HG03571 (cell line): Measurements from ENCODE around the gene KCNQ1.
A peak's percentile ranks its signal among the peaks of the same experiment; 100 is the strongest.

Experiments used
- ATAC-seq: cut with Tn5 transposase; IDR thresholded peaks from one replicate; pipeline ENCODE4 v1.9.1; 2021; ENCODE audit not compliant: unreplicated experiment

KCNQ1 gene

GRCh38 chr11:2444821-2445745, at the start of gene KCNQ1:
TSS of gene KCNQ1 (plus strand) at chr11:2445008. CDS start at chr11:2445099, 91 bp downstream.
- no peak for ATAC-seq

- ATAC-seq, result no peak
Observed at GRCh38 chr11:2395211-2395730, 49.5 kb upstream of the KCNQ1 start.

GRCh38 chr11:2395856-2396255, 49.0 kb upstream of the KCNQ1 start:
- no peak for ATAC-seq

- no peak for ATAC-seq
Observed at GRCh38 chr11:2396471-2396870, 48.3 kb upstream of the KCNQ1 start.

DNA sequence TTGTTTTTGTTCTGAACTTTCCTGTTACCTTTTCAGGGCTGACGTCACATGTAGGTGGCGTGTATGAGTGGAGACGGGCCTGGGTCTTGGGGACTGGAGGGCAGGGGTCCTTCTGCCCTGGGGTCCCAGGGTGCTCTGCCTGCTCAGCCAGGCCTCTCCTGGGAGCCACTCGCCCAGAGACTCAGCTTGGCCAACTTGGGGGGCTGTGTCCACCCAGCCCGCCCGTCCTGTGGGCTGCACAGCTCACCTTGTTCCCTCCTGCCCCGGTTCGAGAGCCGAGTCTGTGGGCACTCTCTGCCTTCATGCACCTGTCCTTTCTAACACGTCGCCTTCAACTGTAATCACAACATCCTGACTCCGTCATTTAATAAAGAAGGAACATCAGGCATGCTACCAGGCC, 47.8 kb upstream of the KCNQ1 start:
- no peak for ATAC-seq

GRCh38 chr11:2398664-2399355, 46.0 kb upstream of the KCNQ1 start:
- ATAC-seq, result no peak

- peak; percentile 4 for ATAC-seq
Observed at GRCh38 chr11:2399488-2400068, 45.2 kb upstream of the KCNQ1 start.

DNA sequence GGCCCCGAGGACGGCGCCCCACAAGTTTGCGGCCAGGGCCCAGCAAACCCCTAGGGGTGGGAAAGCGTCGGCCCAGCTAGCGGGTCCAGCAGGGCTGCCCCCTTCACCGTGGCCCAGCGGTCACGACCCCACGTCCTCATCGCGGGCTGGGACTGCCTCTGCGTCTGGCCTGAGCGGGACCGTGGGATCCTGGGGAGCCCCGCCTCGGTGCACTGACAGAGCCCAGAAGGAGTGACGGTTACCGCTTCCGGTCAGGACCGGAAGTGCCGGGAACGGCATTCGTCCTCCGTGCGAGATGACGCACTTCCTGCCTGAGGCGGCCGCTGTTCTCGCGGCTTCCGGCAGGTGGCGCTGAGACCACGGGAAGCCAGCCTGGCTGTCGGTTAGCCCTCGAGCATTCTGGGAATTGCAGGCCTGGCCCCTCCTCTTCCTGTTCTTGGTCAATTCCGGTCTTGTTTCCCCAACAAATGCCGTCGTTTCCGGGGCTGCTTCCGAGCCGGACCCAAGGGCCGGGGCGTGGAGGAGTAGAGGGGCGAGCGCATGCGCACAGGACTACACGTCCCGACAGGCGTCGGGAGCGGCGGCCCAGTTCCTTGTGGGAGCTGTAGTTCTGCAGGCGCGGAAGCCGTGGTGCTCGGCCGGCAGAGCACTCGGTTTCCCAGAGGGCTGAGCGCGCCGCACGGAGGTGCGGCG, 44.6 kb upstream of the KCNQ1 start, which contains the start of gene TSSC4:
TSSC4 (plus strand) TSS at position 682 of the 693 bp plus-strand sequence. CDS start 1,884 bp downstream, outside the sequence.
- peak; percentile 74 for ATAC-seq

- ATAC-seq, result no peak
Observed at GRCh38 chr11:2400762-2401435, 43.9 kb upstream of the KCNQ1 start.

DNA sequence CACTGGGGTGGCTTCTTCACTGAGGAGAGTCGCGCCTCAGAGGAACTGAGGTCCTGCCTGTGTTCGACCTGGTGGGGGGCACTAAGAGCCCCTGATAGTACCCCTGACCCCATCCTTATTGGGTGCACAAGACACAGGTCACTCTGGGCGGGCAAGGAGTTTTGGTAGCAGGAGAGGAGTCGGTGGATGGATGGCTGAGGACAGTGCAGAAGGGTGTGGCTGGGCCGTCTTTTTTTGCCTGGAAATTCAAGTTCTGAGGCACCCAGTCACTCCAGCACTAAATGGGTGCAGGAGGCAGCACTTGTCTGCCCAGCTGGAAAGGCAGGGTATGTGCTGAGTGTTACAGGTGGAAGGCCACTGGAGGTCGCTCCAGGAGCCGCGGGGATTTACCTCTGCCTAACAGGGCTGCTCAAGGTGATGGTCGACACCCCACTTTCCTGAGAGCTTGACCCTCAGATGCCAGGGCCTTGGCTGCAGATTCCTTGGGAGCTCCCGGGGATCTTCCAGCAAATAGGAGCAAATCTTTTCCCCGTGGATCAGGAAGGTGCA, 43.3 kb upstream of the KCNQ1 start:
- ATAC-seq, result no peak

DNA sequence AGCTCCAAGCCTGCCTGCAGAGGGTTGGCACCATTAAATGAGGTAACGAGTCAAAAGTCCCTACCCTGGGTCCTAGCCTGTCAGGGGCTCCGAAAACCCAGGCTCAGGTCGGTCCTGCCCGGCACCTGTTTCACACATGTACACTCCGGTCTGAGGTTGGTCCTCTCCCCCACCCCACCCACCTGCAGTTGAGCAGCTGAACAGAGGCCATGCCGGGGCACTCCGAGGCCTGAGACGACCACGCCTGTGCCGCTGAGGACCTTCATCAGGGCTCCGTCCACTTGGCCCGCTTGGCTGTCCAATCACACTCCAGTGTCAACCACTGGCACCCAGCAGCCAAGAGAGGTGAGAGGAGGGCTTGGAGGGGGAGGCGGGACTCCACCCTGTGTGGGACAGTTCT, 42.7 kb upstream of the KCNQ1 start:
- ATAC-seq, result no peak

DNA sequence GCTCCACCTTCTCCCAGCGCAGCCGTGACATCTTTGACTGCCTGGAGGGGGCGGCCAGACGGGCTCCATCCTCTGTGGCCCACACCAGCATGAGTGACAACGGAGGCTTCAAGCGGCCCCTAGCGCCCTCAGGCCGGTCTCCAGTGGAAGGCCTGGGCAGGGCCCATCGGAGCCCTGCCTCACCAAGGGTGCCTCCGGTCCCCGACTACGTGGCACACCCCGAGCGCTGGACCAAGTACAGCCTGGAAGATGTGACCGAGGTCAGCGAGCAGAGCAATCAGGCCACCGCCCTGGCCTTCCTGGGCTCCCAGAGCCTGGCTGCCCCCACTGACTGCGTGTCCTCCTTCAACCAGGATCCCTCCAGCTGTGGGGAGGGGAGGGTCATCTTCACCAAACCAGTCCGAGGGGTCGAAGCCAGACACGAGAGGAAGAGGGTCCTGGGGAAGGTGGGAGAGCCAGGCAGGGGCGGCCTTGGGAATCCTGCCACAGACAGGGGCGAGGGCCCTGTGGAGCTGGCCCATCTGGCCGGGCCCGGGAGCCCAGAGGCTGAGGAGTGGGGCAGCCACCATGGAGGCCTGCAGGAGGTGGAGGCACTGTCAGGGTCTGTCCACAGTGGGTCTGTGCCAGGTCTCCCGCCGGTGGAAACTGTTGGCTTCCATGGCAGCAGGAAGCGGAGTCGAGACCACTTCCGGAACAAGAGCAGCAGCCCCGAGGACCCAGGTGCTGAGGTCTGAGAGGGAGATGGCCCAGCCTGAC, 41.7 kb upstream of the KCNQ1 start:
- ATAC-seq, result no peak

- ATAC-seq, result no peak
Observed at GRCh38 chr11:2404735-2405196, 40.0 kb upstream of the KCNQ1 start.

DNA sequence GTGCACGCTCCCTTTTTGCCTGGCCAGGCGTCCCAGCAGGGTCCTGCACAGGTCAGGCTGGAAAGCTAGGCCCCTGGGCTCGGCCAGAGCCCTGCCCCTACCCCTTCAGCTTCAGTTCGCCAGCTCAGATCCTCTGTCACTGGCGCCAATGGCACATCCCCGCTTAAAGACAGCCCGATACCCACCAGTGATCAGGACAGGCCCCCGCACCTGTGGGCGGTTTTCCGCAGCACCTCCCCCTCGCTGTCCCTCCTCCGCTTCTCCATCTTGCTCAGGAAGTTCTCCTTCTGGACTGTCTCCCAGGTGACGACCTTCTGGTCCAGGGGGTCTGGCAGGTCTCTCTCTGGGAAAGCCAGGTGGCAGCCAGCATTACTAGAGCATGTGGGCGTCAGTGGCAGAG, 38.4 kb upstream of the KCNQ1 start:
- ATAC-seq, result no peak

- no peak for ATAC-seq
Observed at GRCh38 chr11:2406878-2407410, 37.9 kb upstream of the KCNQ1 start.

GRCh38 chr11:2408671-2409070, 36.1 kb upstream of the KCNQ1 start:
- no peak for ATAC-seq

GRCh38 chr11:2409126-2409525, 35.7 kb upstream of the KCNQ1 start:
- no peak for ATAC-seq

DNA sequence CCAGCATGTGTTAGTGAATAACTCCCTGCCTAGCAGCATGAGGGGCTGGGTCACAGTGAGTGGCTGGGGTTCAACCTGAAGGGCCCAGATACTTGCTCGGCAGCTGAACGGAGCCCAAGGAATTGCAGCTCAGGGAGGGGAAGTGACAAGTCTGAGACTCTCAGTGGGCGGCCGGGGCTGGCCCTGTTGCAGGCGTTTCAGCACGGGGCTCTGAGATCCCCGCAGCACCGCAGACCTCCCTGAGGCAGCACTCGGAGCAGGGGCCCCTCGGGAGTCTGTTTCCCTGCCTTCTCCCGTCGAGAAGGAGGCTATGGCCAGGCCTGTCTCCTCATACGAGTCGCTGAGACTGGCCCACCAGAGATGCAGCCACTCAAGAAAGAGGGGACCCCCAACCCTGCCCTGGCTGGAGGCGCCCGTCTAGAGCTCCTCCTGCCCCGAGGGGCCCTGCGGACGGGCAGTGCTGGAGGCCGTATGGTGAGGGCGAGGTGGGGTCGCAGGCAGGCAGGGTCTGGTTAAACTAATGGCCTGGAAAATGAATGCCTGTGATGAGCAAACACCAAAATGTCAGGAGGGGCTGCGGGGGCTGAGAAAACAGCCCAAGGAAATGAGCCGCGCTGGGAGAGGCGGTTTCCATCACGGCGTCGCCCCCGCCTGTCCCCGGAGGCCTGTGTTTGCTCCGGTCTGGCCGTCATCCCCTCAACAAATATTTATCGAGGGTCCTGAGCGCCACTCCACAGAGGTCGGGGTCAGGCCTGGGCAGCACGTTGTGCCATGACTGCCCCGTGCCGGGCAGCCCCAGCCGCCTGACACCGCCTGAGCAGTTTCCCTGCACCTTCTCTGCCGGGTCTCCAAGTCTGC, 35.0 kb upstream of the KCNQ1 start:
- ATAC-seq, result no peak
